H9 (cell line): Measurements from ENCODE around the gene DNAH1. TPM values are rescaled to one million over a fixed set of nuclear protein-coding genes. Genes with fewer than 3 reads are reported as not detected.

ENCODE experiments used
- DNase-seq: peaks from one replicate; pipeline ENCODE4 v3.0.0-alpha.2; 2017
- H2AFZ ChIP-seq: one replicate; pipeline ENCODE4 v1.6.1; 2013; ENCODE audit warnings: mild to moderate bottlenecking, low read length, control low read depth, moderate library complexity
- H2AK5ac ChIP-seq: 2 replicates; pipeline ENCODE4 v1.6.1; 2013; ENCODE audit warnings: low read length, control low read depth, mixed read lengths; ENCODE audit not compliant: insufficient read length
- H2BK120ac ChIP-seq: one replicate; pipeline ENCODE4 v1.6.1; 2013; ENCODE audit warnings: low read depth, mild to moderate bottlenecking, low read length, control low read depth, inconsistent platforms; ENCODE audit not compliant: poor library complexity, severe bottlenecking
- H2BK12ac ChIP-seq: 2 replicates; pipeline ENCODE4 v1.6.1; 2013; ENCODE audit warnings: low read length, control low read depth, mixed read lengths, low read depth; ENCODE audit not compliant: insufficient read length
- H2BK15ac ChIP-seq: 2 replicates; pipeline ENCODE4 v1.6.1; 2013; ENCODE audit warnings: low read depth, low read length, control low read depth
- H2BK20ac ChIP-seq: one replicate; pipeline ENCODE4 v1.6.1; 2013; ENCODE audit warnings: low read depth, mild to moderate bottlenecking, low read length, control low read depth, inconsistent platforms; ENCODE audit not compliant: poor library complexity, severe bottlenecking
- H2BK5ac ChIP-seq: 2 replicates; pipeline ENCODE4 v1.6.1; 2013; ENCODE audit warnings: low read length, control low read depth, mixed read lengths; ENCODE audit not compliant: insufficient read length
- H3K14ac ChIP-seq: 2 replicates; pipeline ENCODE4 v1.6.1; 2013; ENCODE audit warnings: low read length, control low read depth; ENCODE audit not compliant: insufficient read depth
- H3K18ac ChIP-seq: 2 replicates; pipeline ENCODE4 v1.6.1; 2013; ENCODE audit warnings: low read depth, mild to moderate bottlenecking, mixed read lengths, low read length, control low read depth; ENCODE audit not compliant: insufficient read length
- H3K23ac ChIP-seq: 2 replicates; pipeline ENCODE4 v1.6.1; 2013; ENCODE audit warnings: low read length, control low read depth, mixed read lengths, low read depth; ENCODE audit not compliant: insufficient read length
- H3K23me2 ChIP-seq: 2 replicates; pipeline ENCODE4 v1.6.1; 2013; ENCODE audit warnings: low read depth, mild to moderate bottlenecking, mixed read lengths, low read length, control low read depth; ENCODE audit not compliant: insufficient read length, poor library complexity, severe bottlenecking
- H3K27ac ChIP-seq: 2 replicates; pipeline ENCODE4 v1.5.1; 2013; ENCODE audit warnings: low read length, control low read depth, mixed read lengths, low read depth; ENCODE audit not compliant: insufficient read length
- H3K27me3 ChIP-seq: 2 replicates; pipeline ENCODE4 v1.6.1; 2013; ENCODE audit warnings: low read length, control low read depth, inconsistent platforms; ENCODE audit not compliant: insufficient read depth
- H3K4ac ChIP-seq: 2 replicates; pipeline ENCODE4 v1.6.1; 2013; ENCODE audit warnings: low read depth, mild to moderate bottlenecking, control low read depth, inconsistent platforms, low read length, moderate library complexity
- H3K4me1 ChIP-seq: 2 replicates; pipeline ENCODE4 v1.6.1; 2013; ENCODE audit warnings: low read length, control low read depth, inconsistent platforms; ENCODE audit not compliant: insufficient read depth
- H3K4me2 ChIP-seq: 2 replicates; pipeline ENCODE4 v1.6.1; 2013; ENCODE audit warnings: low read length, control low read depth, mixed read lengths; ENCODE audit not compliant: insufficient read length, insufficient read depth
- H3K56ac ChIP-seq: 2 replicates; pipeline ENCODE4 v1.6.1; 2013; ENCODE audit warnings: low read depth, mild to moderate bottlenecking, mixed read lengths, low read length, control low read depth; ENCODE audit not compliant: insufficient read length
- H3K79me1 ChIP-seq: 2 replicates; pipeline ENCODE4 v1.6.1; 2013; ENCODE audit warnings: low read depth, mild to moderate bottlenecking, moderate library complexity, low read length, control low read depth, inconsistent platforms; ENCODE audit not compliant: insufficient read depth, poor library complexity, severe bottlenecking
- H3K79me2 ChIP-seq: 2 replicates; pipeline ENCODE4 v1.6.1; 2013; ENCODE audit warnings: low read length, control low read depth, inconsistent platforms; ENCODE audit not compliant: insufficient read depth
- H3K9ac ChIP-seq: 2 replicates; pipeline ENCODE4 v1.6.1; 2013; ENCODE audit warnings: low read length, control low read depth, mixed read lengths; ENCODE audit not compliant: insufficient read length; ENCODE audit errors: extremely low read depth
- H3K9me3 ChIP-seq: one replicate; pipeline ENCODE4 v1.6.1; 2013; ENCODE audit warnings: low read depth, low read length, inconsistent platforms; ENCODE audit not compliant: control insufficient read depth
- H3T11ph ChIP-seq: one replicate; pipeline ENCODE4 v1.6.1; 2013; ENCODE audit warnings: mild to moderate bottlenecking, low read length, control low read depth, inconsistent platforms
- H4K20me1 ChIP-seq: one replicate; pipeline ENCODE4 v1.6.1; 2013; ENCODE audit not compliant: control insufficient read depth, insufficient read length, insufficient read depth
- H4K5ac ChIP-seq: 2 replicates; pipeline ENCODE4 v1.6.1; 2013; ENCODE audit warnings: low read depth, mild to moderate bottlenecking, mixed read lengths, low read length, control low read depth; ENCODE audit not compliant: insufficient read length
- H4K8ac ChIP-seq: replicated peaks from 2 replicates; pipeline ENCODE4 v1.6.1; 2013; ENCODE audit warnings: low read length, control low read depth, mixed read lengths, low read depth; ENCODE audit not compliant: insufficient read length
- H4K91ac ChIP-seq: 2 replicates; pipeline ENCODE4 v1.6.1; 2013; ENCODE audit warnings: low read depth, mild to moderate bottlenecking, moderate library complexity, mixed read lengths, low read length, control low read depth; ENCODE audit not compliant: insufficient read length
- H3K27ac Mint-ChIP-seq, 3 experiments: 2 replicates in 2 of 3; 3 replicates in 1 of 3; pipeline ENCODE4 v1.8.0; 2020 to 2021; ENCODE audit warnings: mixed read lengths in 3 of 3, mild to moderate bottlenecking in 1 of 3, moderate library complexity in 1 of 3
- H3K27me3 Mint-ChIP-seq: 2 replicates; pipeline ENCODE4 v1.8.0; 2021; ENCODE audit warnings: low read depth, mild to moderate bottlenecking, moderate library complexity, mixed read lengths
- H3K36me3 Mint-ChIP-seq, 3 experiments: 2 replicates in 2 of 3; 3 replicates in 1 of 3; pipeline ENCODE4 v1.8.0; 2020 to 2021; ENCODE audit warnings: low read depth in 3 of 3, mixed read lengths in 3 of 3; ENCODE audit not compliant: insufficient read depth in 1 of 3
- H3K4me1 Mint-ChIP-seq, 2 experiments: 2 replicates each; pipeline ENCODE4 v1.8.0; 2020; ENCODE audit warnings: mixed read lengths in 2 of 2
- H3K4me3 Mint-ChIP-seq, 2 experiments: 2 replicates in 1 of 2; 3 replicates in 1 of 2; pipeline ENCODE4 v1.8.0; 2020 to 2021; ENCODE audit warnings: mild to moderate bottlenecking in 2 of 2, mixed read lengths in 2 of 2, moderate library complexity in 1 of 2
- H3K9me3 Mint-ChIP-seq, 2 experiments: 2 replicates in 1 of 2; 3 replicates in 1 of 2; pipeline ENCODE4 v1.8.0; 2020; ENCODE audit warnings: mild to moderate bottlenecking in 2 of 2, mixed read lengths in 2 of 2, moderate library complexity in 1 of 2
- WGBS: extraction: QIAGEN DNeasy Blood & Tissue Kit; methylation state at CpG from one replicate; pipeline ENCODE4 v1.1.7; 2013; ENCODE audit warnings: missing lambda C conversion rate, low lambda C conversion rate, mixed read lengths; ENCODE audit not compliant: insufficient read length; ENCODE audit errors: extremely low coverage; 5-methylcytosine and 5-hydroxymethylcytosine counted together
- total RNA-seq: library from RNA; stranded (reverse); gene quantifications from 2 replicates; pipeline ENCODE4 v1.2.1, GENCODE V29; 2021
- TF ChIP-seq, protein P1 (sequence below): fragments of 200-600 bp; sonication (generic); conservative IDR thresholded peaks from 3 replicates; pipeline ENCODE4 v1.8.0; 2021; ENCODE audit warnings: antibody characterized with exemption, mild to moderate bottlenecking

Gene DNAH1
- total RNA-seq, 1 experiment from 2014 or later = 2.0 TPM

DNA sequence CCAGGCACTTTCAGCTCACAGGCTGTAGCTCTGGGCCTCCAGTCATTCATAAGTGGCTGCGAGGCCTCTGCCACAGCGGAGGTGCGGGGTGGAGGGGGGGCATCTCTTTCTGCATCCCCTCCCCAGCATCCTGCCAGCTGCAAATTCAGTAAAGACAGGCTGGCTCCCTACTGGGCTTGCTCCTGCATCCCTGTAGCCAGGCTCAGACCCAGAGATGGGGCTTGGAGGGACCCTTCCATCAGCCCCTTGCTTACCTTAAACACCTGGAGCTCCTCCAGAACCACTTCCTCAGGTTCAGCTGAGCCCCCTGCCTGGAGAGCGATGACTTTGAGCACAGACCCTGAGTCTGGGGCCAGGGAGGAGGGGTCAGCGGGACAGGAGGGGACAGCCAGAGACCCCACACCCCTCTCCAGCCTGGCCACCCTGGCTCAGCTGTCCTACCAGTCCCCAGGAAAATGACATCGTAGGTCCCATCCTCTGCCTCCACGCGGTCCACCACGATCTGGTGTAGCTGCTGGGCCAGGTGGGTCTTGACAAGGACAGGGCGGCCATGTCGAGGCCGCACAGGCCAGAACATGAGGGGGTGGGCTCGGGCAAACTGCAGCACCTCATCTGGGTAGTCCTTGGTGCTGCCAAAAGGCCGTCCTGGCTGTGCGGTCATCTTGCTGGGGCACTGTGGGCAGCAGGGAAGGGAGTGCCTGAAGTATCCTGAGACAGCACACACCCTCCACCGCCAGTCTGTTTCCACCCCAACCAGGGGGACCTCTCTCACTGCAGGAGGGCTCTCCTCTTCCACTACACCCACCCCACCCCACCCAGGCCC is 123.5 kb downstream of the DNAH1 start:
- Histone ChIP-seq H3K23ac (no peak overlapping the region), H2BK120ac (no peak overlapping the region), H2BK5ac (no peak overlapping the region), H2BK20ac (no peak overlapping the region), H2BK15ac (no peak overlapping the region), H3K27me3 (no peaks in the 10 kb centered on the region), H3K4me2 (no peak overlapping the region), H3K79me1 (no peaks in the 10 kb centered on the region), H4K8ac (no peak overlapping the region), H3K27ac (no peak overlapping the region), H3K9me3 (no peaks in the 10 kb centered on the region), H2AFZ (no peak overlapping the region), H3K4me1 (no peaks in the 10 kb centered on the region), H2BK12ac (no peak overlapping the region), H3T11ph (no peak overlapping the region), H4K20me1 (no peaks in the 10 kb centered on the region), H3K14ac (no peak overlapping the region), H3K79me2 (no peaks in the 10 kb centered on the region), H2AK5ac (no peak overlapping the region), H3K4ac (no peak overlapping the region), H3K56ac (no peak overlapping the region), H4K91ac (no peak overlapping the region), H3K18ac (no peak overlapping the region), H4K5ac (no peak overlapping the region), H3K9ac (no peak overlapping the region), H3K23me2 (no peaks in the 10 kb centered on the region)
- no peaks in the 10 kb centered on the region for H3K9me3 Mint-ChIP-seq
- no CpG with 5 or more reads among the region's 16 CpGs for WGBS
- peak overlapping the region in 1 of 3 experiments; percentile 40; a peak in 1 of 7 replicates for H3K27ac Mint-ChIP-seq
- peaks cover 5 to 9% of the 10 kb centered on the region in 2 experiments; a peak in 2 of 4 replicates for H3K4me1 Mint-ChIP-seq
- no peaks in the 10 kb centered on the region; a peak in 1 of 7 replicates for H3K36me3 Mint-ChIP-seq
- no peak overlapping the region for H3K4me3 Mint-ChIP-seq
- DNase-seq = no peak
- H3K27me3 Mint-ChIP-seq = 0 out of 2 replicates have a peak, but pooled peaks cover 2% of the 10 kb centered on the region
- TF ChIP-seq, protein P1, sequence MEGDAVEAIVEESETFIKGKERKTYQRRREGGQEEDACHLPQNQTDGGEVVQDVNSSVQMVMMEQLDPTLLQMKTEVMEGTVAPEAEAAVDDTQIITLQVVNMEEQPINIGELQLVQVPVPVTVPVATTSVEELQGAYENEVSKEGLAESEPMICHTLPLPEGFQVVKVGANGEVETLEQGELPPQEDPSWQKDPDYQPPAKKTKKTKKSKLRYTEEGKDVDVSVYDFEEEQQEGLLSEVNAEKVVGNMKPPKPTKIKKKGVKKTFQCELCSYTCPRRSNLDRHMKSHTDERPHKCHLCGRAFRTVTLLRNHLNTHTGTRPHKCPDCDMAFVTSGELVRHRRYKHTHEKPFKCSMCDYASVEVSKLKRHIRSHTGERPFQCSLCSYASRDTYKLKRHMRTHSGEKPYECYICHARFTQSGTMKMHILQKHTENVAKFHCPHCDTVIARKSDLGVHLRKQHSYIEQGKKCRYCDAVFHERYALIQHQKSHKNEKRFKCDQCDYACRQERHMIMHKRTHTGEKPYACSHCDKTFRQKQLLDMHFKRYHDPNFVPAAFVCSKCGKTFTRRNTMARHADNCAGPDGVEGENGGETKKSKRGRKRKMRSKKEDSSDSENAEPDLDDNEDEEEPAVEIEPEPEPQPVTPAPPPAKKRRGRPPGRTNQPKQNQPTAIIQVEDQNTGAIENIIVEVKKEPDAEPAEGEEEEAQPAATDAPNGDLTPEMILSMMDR = no peak
